GM19463 (cell line): ENCODE data around the gene ZSCAN20.
"Not testable (repeated sequence)": the region's sequence is repeated elsewhere in the genome, so short reads cannot be mapped to it uniquely, and the experiment has no call there.

Experiments used
- ATAC-seq: cut with Tn5 transposase; IDR thresholded peaks from one replicate; pipeline ENCODE4 v1.9.1; 2021; ENCODE audit warnings: mild to moderate bottlenecking, moderate library complexity; ENCODE audit not compliant: unreplicated experiment

ZSCAN20 gene

DNA sequence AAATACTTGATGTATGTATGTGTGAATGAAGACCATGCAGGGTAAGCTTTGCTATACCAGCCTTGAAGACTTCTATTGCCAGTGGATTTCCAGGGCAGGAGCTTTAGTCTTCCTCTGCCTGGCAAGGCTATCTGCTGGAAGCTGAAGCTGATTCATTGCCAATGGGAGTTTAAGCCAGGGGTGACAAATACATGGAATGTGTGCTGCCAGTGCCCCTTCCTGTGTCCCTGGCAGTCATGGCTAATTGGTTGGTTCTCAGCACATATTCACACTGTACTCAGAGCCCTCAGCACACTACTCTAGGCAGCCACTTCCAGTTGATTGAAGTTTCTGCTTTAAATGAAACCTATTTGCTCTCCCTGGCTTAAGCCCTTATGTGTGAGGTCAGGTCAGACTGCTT is 1.5 kb downstream of the ZSCAN20 start:
- ATAC-seq, result no peak

GRCh38 chr1:33477451-33477850 is 5.0 kb downstream of the ZSCAN20 start:
- ATAC-seq, result no peak

DNA sequence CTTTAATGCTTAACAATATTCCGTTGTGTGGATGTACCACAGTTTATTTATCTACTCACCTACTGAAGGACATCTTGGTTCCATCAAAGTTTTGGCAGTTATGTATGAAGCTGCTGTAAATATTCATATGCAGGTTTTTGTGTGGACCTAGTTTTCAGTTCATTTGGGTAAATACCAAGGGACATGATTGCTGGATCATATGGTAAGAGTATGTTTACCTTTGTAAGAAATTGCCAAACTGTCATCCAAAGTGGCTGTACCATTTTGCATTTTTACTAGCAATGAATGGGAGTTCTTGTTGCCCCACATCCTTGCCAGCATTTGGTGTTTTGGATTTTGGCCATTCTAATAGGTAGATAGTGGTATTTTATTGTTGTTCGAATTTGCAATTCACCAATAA is 10.0 kb downstream of the ZSCAN20 start:
- no peak for ATAC-seq

- no peak for ATAC-seq
Measured at GRCh38 chr1:33488624-33489023, 16.2 kb downstream of the ZSCAN20 start.

GRCh38 chr1:33494929-33495328 is 22.5 kb downstream of the ZSCAN20 start:
- ATAC-seq, result no peak

DNA sequence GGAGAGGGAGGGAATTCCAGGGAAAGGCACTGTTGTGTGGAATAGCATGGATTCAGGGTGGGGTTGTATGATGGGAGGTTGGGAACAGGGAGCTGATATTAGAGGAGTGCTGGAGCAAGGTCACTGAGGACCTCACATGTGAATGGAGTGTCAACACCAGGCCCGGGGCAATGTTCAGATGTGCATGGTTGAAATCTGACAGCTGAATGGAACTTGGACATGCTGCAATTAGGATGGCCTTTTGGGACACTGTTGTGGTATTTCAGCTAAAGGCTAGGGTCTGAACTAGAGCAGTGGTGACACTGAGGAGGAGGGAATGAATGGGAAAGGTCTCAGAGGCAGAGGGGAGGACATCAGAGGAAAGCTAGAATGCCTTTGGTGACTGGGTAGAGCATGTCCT is 25.0 kb downstream of the ZSCAN20 start:
- no peak for ATAC-seq

DNA sequence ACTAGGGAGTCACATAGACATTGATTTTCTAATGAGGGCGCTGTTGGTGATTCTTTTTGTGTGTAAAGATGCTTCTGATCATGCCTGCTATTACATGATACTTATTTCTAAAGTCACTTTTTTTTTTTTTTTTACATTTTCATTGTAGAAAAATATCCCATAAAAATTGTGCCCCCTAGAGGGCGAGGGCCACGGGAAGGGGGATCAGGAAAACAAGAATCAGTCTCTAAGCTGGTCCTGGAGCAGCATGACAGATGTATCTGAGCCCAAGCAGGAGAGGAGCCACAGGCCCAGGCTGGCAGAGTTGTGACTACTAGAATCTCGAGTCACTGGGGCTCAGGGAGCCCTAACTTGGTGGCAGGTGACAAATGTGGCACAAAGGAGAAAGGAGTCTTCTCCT is 28.1 kb downstream of the ZSCAN20 start:
- ATAC-seq, result no peak

DNA sequence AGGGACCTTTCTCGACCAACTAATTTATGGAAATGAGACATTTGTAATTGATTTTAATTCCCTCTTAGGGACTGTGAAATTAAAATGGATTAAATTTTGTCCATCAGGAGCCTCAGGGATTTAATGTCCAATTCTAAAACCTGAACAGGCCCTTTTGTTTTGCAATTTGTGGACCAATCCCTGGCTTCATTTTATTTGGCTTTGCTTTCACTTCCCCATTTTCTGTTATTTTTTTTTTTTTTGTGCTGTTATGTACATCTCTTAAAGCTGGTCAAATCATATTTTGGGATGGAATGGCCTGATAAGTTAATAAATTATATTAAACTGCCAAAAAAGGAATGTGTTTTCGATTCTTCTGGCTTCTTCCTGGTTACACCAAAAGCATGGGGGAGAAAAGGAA is 28.9 kb downstream of the ZSCAN20 start:
- ATAC-seq, result no peak

- ATAC-seq, result no peak
Measured at GRCh38 chr1:33501774-33502173, 29.3 kb downstream of the ZSCAN20 start.

DNA sequence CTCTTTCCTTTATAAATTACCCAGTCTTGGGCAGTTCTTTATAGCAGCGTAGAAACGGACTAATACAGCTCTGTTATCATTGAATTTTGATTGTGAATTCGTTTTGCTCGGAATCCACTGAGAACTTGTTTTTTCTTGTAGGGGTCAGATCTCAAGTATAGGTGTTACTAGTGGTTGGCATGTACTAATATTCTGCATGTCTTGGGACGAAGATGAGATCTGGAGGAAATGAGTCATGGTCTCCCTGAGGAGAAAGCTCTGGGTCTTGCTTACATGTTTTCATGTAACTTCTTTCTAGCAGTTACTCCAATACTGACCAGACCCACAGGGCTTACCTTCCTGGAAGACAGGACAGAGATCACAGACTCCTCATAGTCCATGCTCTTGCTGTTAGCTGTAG is 30.3 kb downstream of the ZSCAN20 start:
- no peak for ATAC-seq

GRCh38 chr1:33503506-33503905 is 31.1 kb downstream of the ZSCAN20 start:
- no peak for ATAC-seq

DNA sequence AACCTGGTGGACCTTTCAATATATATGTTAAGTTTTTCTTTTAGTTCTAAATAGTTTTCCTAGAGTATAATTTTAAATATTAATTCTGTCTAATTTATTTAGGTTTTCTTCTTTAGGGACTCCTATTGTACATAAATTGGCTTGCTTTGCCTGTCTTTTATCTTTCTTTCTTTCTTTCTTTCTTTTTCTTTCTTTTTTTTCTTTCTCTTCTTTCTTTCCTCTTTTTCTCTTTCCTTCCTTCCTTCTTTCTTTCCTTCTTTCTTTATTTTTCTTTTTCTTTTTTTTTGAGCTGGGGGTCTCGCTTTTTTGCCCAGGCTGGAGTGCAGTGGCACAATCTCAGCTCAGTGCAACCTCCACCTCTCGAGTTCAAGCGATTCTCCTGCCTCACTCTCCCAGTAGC is 35.2 kb downstream of the ZSCAN20 start:
- ATAC-seq, result no peak

GRCh38 chr1:33508151-33508550 is 35.7 kb downstream of the ZSCAN20 start:
- ATAC-seq, result no peak

GRCh38 chr1:33509276-33509675 is 36.8 kb downstream of the ZSCAN20 start:
- ATAC-seq, result not testable (repeated sequence)

GRCh38 chr1:33512226-33513011 is 40.0 kb downstream of the ZSCAN20 start:
- no peak for ATAC-seq

DNA sequence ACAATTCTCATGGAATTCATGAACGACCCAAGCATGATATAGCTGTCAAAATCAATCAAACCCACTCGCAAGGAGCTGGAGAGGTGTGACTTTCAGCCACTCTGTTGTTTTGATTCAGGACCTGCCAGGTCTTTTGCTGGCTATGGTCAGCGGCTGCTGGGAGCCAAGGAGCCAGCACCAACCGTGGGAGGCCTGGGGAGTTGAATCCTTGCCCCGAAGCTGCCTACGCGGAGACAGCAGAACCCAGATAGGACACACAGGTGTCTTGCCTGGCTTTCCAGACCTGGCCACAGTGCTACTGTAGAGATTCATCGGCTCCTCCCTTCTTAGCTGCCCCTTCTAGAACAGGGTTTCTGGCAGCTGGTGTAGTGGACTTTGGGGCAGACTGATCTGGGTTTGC is 42.7 kb downstream of the ZSCAN20 start:
- ATAC-seq, result no peak

GRCh38 chr1:33515607-33516006 is 43.2 kb downstream of the ZSCAN20 start:
- ATAC-seq, result no peak

GRCh38 chr1:33516428-33516827 is 44.0 kb downstream of the ZSCAN20 start:
- no peak for ATAC-seq

GRCh38 chr1:33516891-33517567 is 44.6 kb downstream of the ZSCAN20 start:
- ATAC-seq, result no peak

DNA sequence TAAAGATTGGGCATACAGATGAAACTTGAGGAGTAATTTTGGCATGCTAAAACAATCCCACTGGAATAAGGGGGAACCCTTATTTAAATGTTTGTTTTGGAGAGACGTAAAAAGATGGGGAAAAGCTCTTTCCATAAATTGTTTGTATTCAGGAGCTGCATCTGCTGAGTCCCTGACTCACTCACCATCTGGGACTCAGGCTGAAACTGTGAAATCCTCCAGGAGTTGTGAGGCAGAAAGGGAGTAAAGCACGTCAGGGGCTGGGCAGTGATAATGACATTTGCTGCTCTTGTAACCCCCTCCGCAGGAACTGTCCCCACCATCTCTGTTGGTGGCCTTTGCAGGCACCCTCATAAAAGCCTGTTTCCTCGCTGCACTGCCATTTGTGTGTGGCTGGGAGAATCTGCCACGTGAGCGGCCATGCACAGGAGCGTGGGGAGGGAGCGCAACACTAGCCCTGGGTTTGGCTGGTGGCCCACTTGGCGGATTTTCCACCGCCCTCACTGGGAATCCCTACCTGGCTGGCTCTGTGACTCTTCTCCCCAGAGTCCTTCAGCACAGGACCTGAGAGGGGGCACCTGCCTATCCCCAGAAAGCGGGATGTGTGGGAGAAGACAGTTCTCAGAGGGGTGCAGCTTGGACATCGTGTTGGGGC is 45.3 kb downstream of the ZSCAN20 start:
- ATAC-seq, result no peak

- no peak for ATAC-seq
Measured at GRCh38 chr1:33519240-33519884, 46.9 kb downstream of the ZSCAN20 start.

- no peak for ATAC-seq
Measured at GRCh38 chr1:33524586-33524985, 52.1 kb downstream of the ZSCAN20 start.
